ENCODE measurements around the gene UNC13C. TPM values are rescaled to one million over a fixed set of nuclear protein-coding genes. Genes with fewer than 3 reads are reported as not detected.

Gene UNC13C
- total RNA-seq, 6 experiments from 2014 or later: not detected

DNA sequence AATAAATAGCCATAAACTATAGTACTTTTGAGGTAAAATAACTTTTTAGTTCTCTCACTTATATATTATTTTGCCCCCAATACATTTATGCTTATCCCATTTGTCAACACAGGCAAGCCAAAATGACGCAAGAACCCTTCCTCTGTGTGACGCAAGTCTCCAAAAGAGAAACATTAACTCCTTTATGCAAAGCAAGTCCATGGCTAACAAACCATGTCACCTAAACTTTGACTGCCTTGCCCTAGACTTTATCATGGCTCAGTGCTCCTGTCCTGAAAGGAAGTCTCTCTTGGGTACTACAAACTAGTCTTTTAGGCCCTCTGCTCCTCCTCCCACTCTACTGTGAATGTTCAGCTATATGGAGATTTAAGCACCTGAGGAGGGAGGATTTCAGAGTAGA is 230.5 kb downstream of the UNC13C start:
- no peaks in the 10 kb centered on the region for H3K4me1 ChIP-seq
- no peak for DNase-seq

GRCh38 chr15:54212635-54213034 is 234.4 kb downstream of the UNC13C start:
- ATAC-seq (no peak), DNase-seq (no peak)
- H3K36me3 ChIP-seq: no peaks in the 10 kb centered on the region
- H3K27ac ChIP-seq: no peak overlapping the region
- no peaks in the 10 kb centered on the region for H3K9me3 ChIP-seq
- H3K4me1 ChIP-seq: no peaks in the 10 kb centered on the region
- TF ChIP-seq POLR2A (IDR thresholded peaks at IDR 0.05): no peak
- TF ChIP-seq, protein P1, sequence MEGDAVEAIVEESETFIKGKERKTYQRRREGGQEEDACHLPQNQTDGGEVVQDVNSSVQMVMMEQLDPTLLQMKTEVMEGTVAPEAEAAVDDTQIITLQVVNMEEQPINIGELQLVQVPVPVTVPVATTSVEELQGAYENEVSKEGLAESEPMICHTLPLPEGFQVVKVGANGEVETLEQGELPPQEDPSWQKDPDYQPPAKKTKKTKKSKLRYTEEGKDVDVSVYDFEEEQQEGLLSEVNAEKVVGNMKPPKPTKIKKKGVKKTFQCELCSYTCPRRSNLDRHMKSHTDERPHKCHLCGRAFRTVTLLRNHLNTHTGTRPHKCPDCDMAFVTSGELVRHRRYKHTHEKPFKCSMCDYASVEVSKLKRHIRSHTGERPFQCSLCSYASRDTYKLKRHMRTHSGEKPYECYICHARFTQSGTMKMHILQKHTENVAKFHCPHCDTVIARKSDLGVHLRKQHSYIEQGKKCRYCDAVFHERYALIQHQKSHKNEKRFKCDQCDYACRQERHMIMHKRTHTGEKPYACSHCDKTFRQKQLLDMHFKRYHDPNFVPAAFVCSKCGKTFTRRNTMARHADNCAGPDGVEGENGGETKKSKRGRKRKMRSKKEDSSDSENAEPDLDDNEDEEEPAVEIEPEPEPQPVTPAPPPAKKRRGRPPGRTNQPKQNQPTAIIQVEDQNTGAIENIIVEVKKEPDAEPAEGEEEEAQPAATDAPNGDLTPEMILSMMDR (IDR thresholded peaks at IDR 0.05): no peak
- no peak overlapping the region for H3K4me3 ChIP-seq
- intact Hi-C loops (cut with DNase I): no loop called here
- 65% methylated on average over 2 of the region's 2 CpGs for whole genome bisulfite sequencing (ENCODE audit: insufficient coverage, low coverage, low lambda C conversion rate, missing lambda C conversion rate)
- no peaks in the 10 kb centered on the region for H3K27me3 ChIP-seq

More for the DNA sequence above, 230.5 kb downstream of the UNC13C start:
- ATAC-seq: no peak
- no peaks in the 10 kb centered on the region for H3K36me3 ChIP-seq
- intact Hi-C loops (cut with DNase I): no loop called here
- no peaks in the 10 kb centered on the region for H3K27me3 ChIP-seq
- no peaks in the 10 kb centered on the region for H3K9me3 ChIP-seq
- WGBS (ENCODE audit: insufficient coverage, low coverage, low lambda C conversion rate, missing lambda C conversion rate): 29% methylated on average over 2 of the region's 2 CpGs
- no peak for TF ChIP-seq POLR2A (IDR thresholded peaks at IDR 0.05)
- TF ChIP-seq, protein P1 (IDR thresholded peaks at IDR 0.05): no peak
- no peak overlapping the region for H3K4me3 ChIP-seq
- H3K27ac ChIP-seq: no peak overlapping the region

DNA sequence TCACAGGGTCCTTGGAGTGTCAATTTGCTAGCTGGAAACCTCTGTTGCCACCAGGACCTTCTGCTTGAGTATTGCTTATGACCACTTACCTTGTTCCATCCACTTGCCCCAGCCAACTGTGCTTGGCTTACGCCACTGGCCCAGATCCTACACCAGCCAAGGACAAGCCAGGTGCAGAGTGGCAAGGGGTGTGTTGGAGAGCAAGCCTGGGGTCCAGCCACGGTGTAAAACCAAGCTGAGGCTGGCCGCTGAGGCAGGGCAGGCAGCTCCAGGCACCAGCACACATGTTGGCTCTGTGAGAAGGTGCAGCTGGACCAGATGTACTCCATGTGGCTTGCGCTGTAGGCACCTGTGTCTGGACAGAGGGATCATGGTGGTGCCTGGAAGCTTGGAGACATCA is 248.2 kb downstream of the UNC13C start:
- no peak overlapping the region for H3K27ac ChIP-seq
- no peaks in the 10 kb centered on the region for H3K36me3 ChIP-seq
- intact Hi-C loops (cut with DNase I): no loop called here
- H3K9me3 ChIP-seq: no peaks in the 10 kb centered on the region
- TF ChIP-seq, protein P1 (IDR thresholded peaks at IDR 0.05): no peak
- no peak for TF ChIP-seq POLR2A (IDR thresholded peaks at IDR 0.05)
- no peak for DNase-seq
- no peak for ATAC-seq
- 60% methylated on average over 2 of the region's 4 CpGs for WGBS (ENCODE audit: insufficient coverage, low coverage, low lambda C conversion rate, missing lambda C conversion rate)
- H3K27me3 ChIP-seq: no peaks in the 10 kb centered on the region
- H3K4me1 ChIP-seq: no peaks in the 10 kb centered on the region
- no peak overlapping the region for H3K4me3 ChIP-seq

- no peaks in the 10 kb centered on the region for H3K4me1 ChIP-seq
- ATAC-seq (no peak), DNase-seq (no peak)
- intact Hi-C loops (cut with DNase I): no loop called here
- TF ChIP-seq, protein P1 (IDR thresholded peaks at IDR 0.05): no peak
- TF ChIP-seq POLR2A (IDR thresholded peaks at IDR 0.05): no peak
- H3K27me3 ChIP-seq: no peaks in the 10 kb centered on the region
- H3K9me3 ChIP-seq: no peaks in the 10 kb centered on the region
- WGBS (ENCODE audit: insufficient coverage, low coverage, low lambda C conversion rate, missing lambda C conversion rate): no CpG with 5 or more reads among the region's 4 CpGs
- no peak overlapping the region for H3K27ac ChIP-seq
- H3K4me3 ChIP-seq: no peak overlapping the region
- H3K36me3 ChIP-seq: no peaks in the 10 kb centered on the region
Measured at GRCh38 chr15:54227569-54227968, 249.3 kb downstream of the UNC13C start.

DNA sequence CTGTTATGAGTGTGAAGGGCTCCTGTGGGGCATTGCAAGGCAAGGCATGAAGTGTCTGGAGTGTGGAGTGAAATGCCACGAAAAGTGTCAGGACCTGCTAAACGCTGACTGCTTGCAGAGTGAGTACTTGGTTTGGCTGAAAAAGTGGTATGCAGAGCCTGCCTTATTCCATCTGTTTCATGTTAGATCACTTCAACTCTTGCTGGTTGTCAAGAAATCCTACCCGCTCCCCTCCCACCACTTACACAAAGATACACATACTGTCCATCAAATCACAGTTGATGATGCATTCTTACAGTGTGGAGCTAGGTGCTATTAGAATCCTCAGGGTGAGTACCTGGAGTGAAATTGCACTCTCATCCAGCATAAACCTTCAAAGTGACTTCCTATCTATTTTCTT is 272.1 kb downstream of the UNC13C start:
- DNase-seq (no peak), ATAC-seq (no peak)
- 31% methylated on average over 2 of the region's 3 CpGs for WGBS (ENCODE audit: insufficient coverage, low coverage, low lambda C conversion rate, missing lambda C conversion rate)
- no peaks in the 10 kb centered on the region for H3K36me3 ChIP-seq
- no peaks in the 10 kb centered on the region for H3K27me3 ChIP-seq
- no peak overlapping the region for H3K27ac ChIP-seq
- H3K4me3 ChIP-seq: no peak overlapping the region
- no peak for TF ChIP-seq POLR2A (IDR thresholded peaks at IDR 0.05)
- TF ChIP-seq, protein P1 (IDR thresholded peaks at IDR 0.05): no peak
- no peaks in the 10 kb centered on the region for H3K9me3 ChIP-seq
- no peaks in the 10 kb centered on the region for H3K4me1 ChIP-seq
- intact Hi-C loops (cut with DNase I): no loop called here
